ENCODE data around the gene PNPLA3.

Gene PNPLA3

DNA sequence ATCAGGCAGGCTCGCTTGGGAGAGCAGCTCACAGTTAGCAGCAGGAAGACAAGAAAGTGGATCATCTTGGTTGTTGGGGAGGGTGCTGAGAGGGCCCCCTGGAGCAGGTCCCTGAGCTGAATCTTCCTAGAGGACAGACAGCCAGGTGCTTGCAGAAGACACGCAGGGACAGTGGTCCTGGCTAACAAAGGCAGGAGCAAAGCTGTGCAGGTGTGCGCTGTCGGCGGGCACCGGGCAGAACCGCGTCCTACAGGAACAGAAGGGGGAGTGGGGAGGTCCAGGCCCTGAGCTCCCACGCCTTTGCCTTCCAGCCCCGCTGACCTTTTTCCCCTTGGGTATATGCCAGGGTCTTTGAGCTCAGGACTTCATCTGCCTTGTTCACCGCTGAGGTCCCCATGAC, 70.4 kb downstream of the PNPLA3 start:
- H3K27ac ChIP-seq (ENCODE audit: low read length): no peak overlapping the region
- ATAC-seq (ENCODE audit: insufficient read depth, low read depth): no peak
- peaks cover 95% of the 10 kb centered on the region for H3K36me3 ChIP-seq (ENCODE audit: insufficient read depth, low read length)

GRCh38 chr22:43994416-43994815, 70.8 kb downstream of the PNPLA3 start:
- Histone ChIP-seq H3K79me2 (ENCODE audit: insufficient read depth, low read length) (no peaks in the 10 kb centered on the region), H3K4me1 (ENCODE audit: insufficient read depth, low read length) (no peaks in the 10 kb centered on the region), H4K20me1 (ENCODE audit: insufficient read depth, low read length) (peaks cover 18% of the 10 kb centered on the region; the same call in 1 of the 2 replicates), H3K4me3 (ENCODE audit: low read depth in 1 of 2, low read length in 2 of 2) (no peak overlapping the region), H3K9me3 (ENCODE audit: insufficient read depth, low read length, severe bottlenecking) (no peaks in the 10 kb centered on the region), H3K27me3 (ENCODE audit: insufficient read depth, low read length, poor library complexity) (no peaks in the 10 kb centered on the region), H2AFZ (ENCODE audit: low read depth, low read length) (no peak overlapping the region), H3K36me3 (ENCODE audit: insufficient read depth, low read length) (peaks cover 97% of the 10 kb centered on the region), H3K4me2 (ENCODE audit: insufficient read depth, low read length) (no peak overlapping the region), H3K9ac (ENCODE audit: low read depth, low read length) (no peak overlapping the region), H3K27ac (ENCODE audit: low read length) (no peak overlapping the region)
- ATAC-seq (ENCODE audit: insufficient read depth, low read depth): no peak
- TF ChIP-seq, protein P1, sequence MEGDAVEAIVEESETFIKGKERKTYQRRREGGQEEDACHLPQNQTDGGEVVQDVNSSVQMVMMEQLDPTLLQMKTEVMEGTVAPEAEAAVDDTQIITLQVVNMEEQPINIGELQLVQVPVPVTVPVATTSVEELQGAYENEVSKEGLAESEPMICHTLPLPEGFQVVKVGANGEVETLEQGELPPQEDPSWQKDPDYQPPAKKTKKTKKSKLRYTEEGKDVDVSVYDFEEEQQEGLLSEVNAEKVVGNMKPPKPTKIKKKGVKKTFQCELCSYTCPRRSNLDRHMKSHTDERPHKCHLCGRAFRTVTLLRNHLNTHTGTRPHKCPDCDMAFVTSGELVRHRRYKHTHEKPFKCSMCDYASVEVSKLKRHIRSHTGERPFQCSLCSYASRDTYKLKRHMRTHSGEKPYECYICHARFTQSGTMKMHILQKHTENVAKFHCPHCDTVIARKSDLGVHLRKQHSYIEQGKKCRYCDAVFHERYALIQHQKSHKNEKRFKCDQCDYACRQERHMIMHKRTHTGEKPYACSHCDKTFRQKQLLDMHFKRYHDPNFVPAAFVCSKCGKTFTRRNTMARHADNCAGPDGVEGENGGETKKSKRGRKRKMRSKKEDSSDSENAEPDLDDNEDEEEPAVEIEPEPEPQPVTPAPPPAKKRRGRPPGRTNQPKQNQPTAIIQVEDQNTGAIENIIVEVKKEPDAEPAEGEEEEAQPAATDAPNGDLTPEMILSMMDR (IDR thresholded peaks at IDR 0.05; ENCODE audit: borderline replicate concordance, extremely low read depth, low read length, poor library complexity, severe bottlenecking): no peak
- no peak for TF ChIP-seq EZH2 (IDR thresholded peaks at IDR 0.05; ENCODE audit: borderline replicate concordance, low read depth, low read length, severe bottlenecking)
- no peak for DNase-seq

More for the DNA sequence above, 70.4 kb downstream of the PNPLA3 start:
- peaks cover 18% of the 10 kb centered on the region; the same call in 1 of the 2 replicates for H4K20me1 ChIP-seq (ENCODE audit: insufficient read depth, low read length)
- H3K9ac ChIP-seq (ENCODE audit: low read depth, low read length): no peak overlapping the region
- H3K4me1 ChIP-seq (ENCODE audit: insufficient read depth, low read length): no peaks in the 10 kb centered on the region
- no peak overlapping the region for H3K4me3 ChIP-seq (ENCODE audit: low read depth in 1 of 2, low read length in 2 of 2)
- no peaks in the 10 kb centered on the region for H3K9me3 ChIP-seq (ENCODE audit: insufficient read depth, low read length, severe bottlenecking)
- DNase-seq: no peak
- H2AFZ ChIP-seq (ENCODE audit: low read depth, low read length): no peak overlapping the region
- H3K27me3 ChIP-seq (ENCODE audit: insufficient read depth, low read length, poor library complexity): no peaks in the 10 kb centered on the region
- H3K79me2 ChIP-seq (ENCODE audit: insufficient read depth, low read length): no peaks in the 10 kb centered on the region
- no peak overlapping the region for H3K4me2 ChIP-seq (ENCODE audit: insufficient read depth, low read length)
- TF ChIP-seq, protein P1 (IDR thresholded peaks at IDR 0.05; ENCODE audit: borderline replicate concordance, extremely low read depth, low read length, poor library complexity, severe bottlenecking): no peak
- TF ChIP-seq EZH2 (IDR thresholded peaks at IDR 0.05; ENCODE audit: borderline replicate concordance, low read depth, low read length, severe bottlenecking): no peak

- Histone ChIP-seq H3K36me3 (ENCODE audit: insufficient read depth, low read length) (peaks cover 91% of the 10 kb centered on the region), H3K4me2 (ENCODE audit: insufficient read depth, low read length) (no peak overlapping the region), H3K27me3 (ENCODE audit: insufficient read depth, low read length, poor library complexity) (no peaks in the 10 kb centered on the region), H2AFZ (ENCODE audit: low read depth, low read length) (no peak overlapping the region), H3K4me3 (ENCODE audit: low read depth in 1 of 2, low read length in 2 of 2) (no peak overlapping the region), H3K4me1 (ENCODE audit: insufficient read depth, low read length) (no peaks in the 10 kb centered on the region), H3K27ac (ENCODE audit: low read length) (no peak overlapping the region), H3K9ac (ENCODE audit: low read depth, low read length) (no peak overlapping the region), H3K9me3 (ENCODE audit: insufficient read depth, low read length, severe bottlenecking) (no peaks in the 10 kb centered on the region), H4K20me1 (ENCODE audit: insufficient read depth, low read length) (peaks cover 18% of the 10 kb centered on the region; the same call in 1 of the 2 replicates), H3K79me2 (ENCODE audit: insufficient read depth, low read length) (no peaks in the 10 kb centered on the region)
- no peak for ATAC-seq (ENCODE audit: insufficient read depth, low read depth)
- TF ChIP-seq, protein P1 (IDR thresholded peaks at IDR 0.05; ENCODE audit: borderline replicate concordance, extremely low read depth, low read length, poor library complexity, severe bottlenecking): no peak
- DNase-seq: no peak
Measured at GRCh38 chr22:43995057-43995685, 71.6 kb downstream of the PNPLA3 start.

Data from DND-41 (cell line).